Spleen (tissue), 11 donors: ENCODE data around the gene TMEM212. TPM values are rescaled to one million over a fixed set of nuclear protein-coding genes. Genes with fewer than 3 reads are reported as not detected.

Experiments
- DNase-seq: peaks from one replicate; pipeline ENCODE4 v3.0.0-alpha.2; 2020
- H3K27ac ChIP-seq, 8 donors: fragments of 200-600 bp; sonication (generic) in 7 of 8; 1 replicate in 4 of 8; 2 replicates in 4 of 8; pipeline versions ENCODE4 v1.5.0 to v1.8.0; 2016 to 2021; ENCODE audit warnings: inconsistent platforms in 4 of 8, mild to moderate bottlenecking in 4 of 8, moderate library complexity in 1 of 8
- H3K27me3 ChIP-seq, 7 donors: fragments of 200-600 bp; sonication (generic) in 6 of 7; replicated peaks in 1 of 7; 1 replicate in 4 of 7; 2 replicates in 3 of 7; pipeline versions ENCODE4 v1.5.0 to v1.8.0; 2016 to 2021; ENCODE audit warnings: inconsistent platforms in 3 of 7, mild to moderate bottlenecking in 1 of 7
- H3K36me3 ChIP-seq, 6 donors: fragments of 200-600 bp; sonication (generic) in 5 of 6; 1 replicate in 4 of 6; 2 replicates in 2 of 6; pipeline versions ENCODE4 v1.5.0 to v1.8.0; 2016 to 2021; ENCODE audit warnings: inconsistent platforms in 2 of 6
- H3K4me1 ChIP-seq, 6 donors: fragments of 200-600 bp; sonication (generic) in 5 of 6; 1 replicate in 3 of 6; 2 replicates in 3 of 6; pipeline versions ENCODE4 v1.5.0 to v1.8.0; 2016 to 2021; ENCODE audit warnings: inconsistent platforms in 3 of 6
- H3K4me3 ChIP-seq, 8 donors: fragments of 200-600 bp; sonication (generic) in 7 of 8; 1 replicate in 4 of 8; 2 replicates in 4 of 8; pipeline versions ENCODE4 v1.5.0 to v1.8.0; 2016 to 2021; ENCODE audit warnings: inconsistent platforms in 4 of 8, mild to moderate bottlenecking in 4 of 8, moderate library complexity in 2 of 8
- H3K9me3 ChIP-seq, 8 donors: fragments of 200-600 bp; sonication (generic) in 7 of 8; 1 replicate in 4 of 8; 2 replicates in 4 of 8; pipeline versions ENCODE4 v1.5.0 to v1.8.0; 2016 to 2021; ENCODE audit warnings: inconsistent platforms in 4 of 8
- CTCF ChIP-seq, 11 experiments: fragments of 200-600 bp in 7 of 11; fragments of 450-650 bp in 4 of 11; sonication (generic) in 4 of 11; IDR thresholded peaks in 8 of 11; conservative IDR thresholded peaks in 3 of 11; 1 replicate in 7 of 11; 2 replicates in 4 of 11; pipeline versions ENCODE4 v1.4.0 to v1.8.0; 2016 to 2021; ENCODE audit warnings: antibody characterized with exemption in 11 of 11, inconsistent platforms in 4 of 11, mild to moderate bottlenecking in 1 of 11
- POLR2A ChIP-seq, 3 donors: fragments of 450-650 bp; IDR thresholded peaks; one replicate each; pipeline ENCODE4 v1.5.1; 2017; ENCODE audit warnings: antibody characterized with exemption in 3 of 3, mild to moderate bottlenecking in 1 of 3
- POLR2AphosphoS5 ChIP-seq, 3 donors: sonication (generic); formaldehyde crosslinking; IDR thresholded peaks; one replicate each; pipeline ENCODE4 v1.5.1; 2017; ENCODE audit warnings: antibody characterized with exemption in 3 of 3
- WGBS, 5 donors: extraction: QIAGEN DNeasy Blood & Tissue Kit in 3 of 5; methylation state at CpG; one replicate each; pipeline versions ENCODE4 v1.1.5 to v1.1.7; 2013 to 2018; 5-methylcytosine and 5-hydroxymethylcytosine counted together
- intact Hi-C: fragments of 100-400 bp; cut with DNase I; formaldehyde crosslinking; loops from one replicate; pipeline ENCODE4 v1.15.0; 2023; ENCODE audit warnings: low total_unique reads
- polyA plus RNA-seq, 3 donors: library from polyadenylated mRNA; stranded (reverse); fragments of 200-250 nt; gene quantifications; one replicate each; pipeline ENCODE4 v1.2.1, GENCODE V29; 2013
- total RNA-seq, 7 donors: library from RNA; depleted of rRNA in 3 of 7; stranded (reverse); fragments of >200 nt in 3 of 7; fragmentation: NEBNext Ultra II Directional in 4 of 7; extraction: Animal tissue kit (Norgen Biotek cat#: 25700) in 4 of 7; gene quantifications; one replicate each; pipeline versions ENCODE4 v1.1.0 to v1.2.1, GENCODE V29; 2016 to 2021
- donor health status: healthy with polysubstance abuse.
- donor health status: DM: no; HTN: no; CAD: no; lungs with moderate emphysema.
- donor health status: DM: no; HTN: no; CAD: no.
- donor health status: Bipolar disorder and iron deficiency.
- donor health status: healthy.
- donor health status: DM: no; HTN: no; CAD: no.
- donor health status: DM: yes; HTN: yes; CAD: no.

Gene TMEM212
- total and polyA plus RNA-seq, 10 donors: not detected

- peak overlapping the region in 7 of 8 donors; percentile 33 to 70 (median 53) for H3K27ac ChIP-seq
- no peaks in the 10 kb centered on the region for H3K9me3 ChIP-seq
- TF ChIP-seq CTCF (IDR thresholded peaks at IDR 0.05 in 8 of 11, conservative IDR thresholded peaks at IDR 0.05 in 3 of 11) (no peak), POLR2A (IDR thresholded peaks at IDR 0.05) (no peak), POLR2AphosphoS5 (IDR thresholded peaks at IDR 0.05) (peak in 1 of 3 donors; percentile 27)
- no peak for DNase-seq
- H3K4me3 ChIP-seq: no peak overlapping the region
- no peaks in the 10 kb centered on the region for H3K27me3 ChIP-seq
- intact Hi-C loops: no loop called here
- 46 to 69% (median 53%) methylated on average over 2 of the region's 2 CpGs for WGBS, 5 donors
- no peaks in the 10 kb centered on the region for H3K36me3 ChIP-seq
- H3K4me1 ChIP-seq: peaks cover 0 to 21% (median 6%) of the 10 kb centered on the region in 6 donors
Measured at GRCh38 chr3:171874251-171874681, 31.1 kb downstream of the TMEM212 start.

GRCh38 chr3:171874879-171875278 is 31.7 kb downstream of the TMEM212 start:
- DNase-seq: no peak
- 65 to 82% (median 69%) methylated on average over 4 of the region's 4 CpGs for WGBS, 5 donors
- TF ChIP-seq POLR2A (IDR thresholded peaks at IDR 0.05): no peak
- no peak for TF ChIP-seq CTCF (IDR thresholded peaks at IDR 0.05 in 8 of 11, conservative IDR thresholded peaks at IDR 0.05 in 3 of 11)
- no peak for TF ChIP-seq POLR2AphosphoS5 (IDR thresholded peaks at IDR 0.05)
- Histone ChIP-seq H3K4me3 (no peak overlapping the region), H3K4me1 (peaks cover 0 to 21% (median 6%) of the 10 kb centered on the region in 6 donors), H3K9me3 (no peaks in the 10 kb centered on the region), H3K27me3 (no peaks in the 10 kb centered on the region), H3K36me3 (no peaks in the 10 kb centered on the region), H3K27ac (peak overlapping the region in 7 of 8 donors; percentile 33 to 70 (median 53))
- intact Hi-C loops: no loop called here

GRCh38 chr3:171875923-171876412 is 32.8 kb downstream of the TMEM212 start:
- H3K9me3 ChIP-seq: no peaks in the 10 kb centered on the region
- peak overlapping the region in 7 of 8 donors; percentile 10 to 70 (median 40) for H3K27ac ChIP-seq
- H3K4me3 ChIP-seq: no peak overlapping the region
- no peaks in the 10 kb centered on the region for H3K27me3 ChIP-seq
- no peaks in the 10 kb centered on the region for H3K36me3 ChIP-seq
- peaks cover 0 to 21% (median 6%) of the 10 kb centered on the region in 6 donors for H3K4me1 ChIP-seq
- 77 to 85% (median 84%) methylated on average over 4 of the region's 4 CpGs for WGBS, 5 donors
- no peak for DNase-seq
- TF ChIP-seq POLR2AphosphoS5 (IDR thresholded peaks at IDR 0.05) (no peak), POLR2A (IDR thresholded peaks at IDR 0.05) (no peak), CTCF (IDR thresholded peaks at IDR 0.05 in 8 of 11, conservative IDR thresholded peaks at IDR 0.05 in 3 of 11) (no peak)
- intact Hi-C loops: no loop called here

- no peak for DNase-seq
- peaks cover 0 to 21% (median 6%) of the 10 kb centered on the region in 6 donors for H3K4me1 ChIP-seq
Measured at GRCh38 chr3:171876680-171877147, 33.6 kb downstream of the TMEM212 start.

More at GRCh38 chr3:171876680-171877147, 33.6 kb downstream of the TMEM212 start:
- TF ChIP-seq POLR2AphosphoS5 (IDR thresholded peaks at IDR 0.05): no peak
- TF ChIP-seq POLR2A (IDR thresholded peaks at IDR 0.05): no peak
- no peak for TF ChIP-seq CTCF (IDR thresholded peaks at IDR 0.05 in 8 of 11, conservative IDR thresholded peaks at IDR 0.05 in 3 of 11)
- no peaks in the 10 kb centered on the region for H3K27me3 ChIP-seq
- H3K4me3 ChIP-seq: no peak overlapping the region
- no peaks in the 10 kb centered on the region for H3K9me3 ChIP-seq
- H3K36me3 ChIP-seq: no peaks in the 10 kb centered on the region
- intact Hi-C loops: no loop called here
- 59 to 82% (median 75%) methylated on average over 5 of the region's 5 CpGs for WGBS, 5 donors
- H3K27ac ChIP-seq: peak overlapping the region in 7 of 8 donors; percentile 10 to 70 (median 40)
